ENCODE results near the gene TRIO. TPM values are rescaled to one million over a fixed set of nuclear protein-coding genes. Genes with fewer than 3 reads are reported as not detected.

TRIO gene
- total and polyA plus RNA-seq, 2 of the 8 experiments (the other 6 are each of a cell fraction or from before 2014, with no cell fraction given), result 35.1 to 69.1 TPM

GRCh38 chr5:14166437-14166836 is 23.3 kb downstream of the TRIO start:
- peaks cover 0 to 14% (median 7%) of the 10 kb centered on the region in 4 experiments; a peak in 6 of 7 replicates for H3K4me1 ChIP-seq (replicated peaks in 1 of 4; ENCODE audit: control insufficient read depth in 3 of 4, insufficient read depth in 4 of 4, low read length in 3 of 4)
- no peak overlapping the region for H3K56ac ChIP-seq (replicated peaks; ENCODE audit: insufficient read length, low read depth, low read length)
- H3K18ac ChIP-seq (ENCODE audit: extremely low read depth, low read length), result no peak overlapping the region
- WGBS, 2 experiments (ENCODE audit: extremely low coverage in 1 of 2, insufficient coverage in 1 of 2, insufficient read length in 1 of 2, insufficient replicate concordance in 2 of 2, low coverage in 1 of 2, low lambda C conversion rate in 2 of 2, missing lambda C conversion rate in 1 of 2), result 86% methylated on average over 8 of the region's 8 CpGs; no CpG with 5 or more reads in 1 of the 2 experiments
- peaks cover 11 to 25% of the 10 kb centered on the region in 2 experiments for H4K20me1 ChIP-seq (replicated peaks in 1 of 2; ENCODE audit: control insufficient read depth in 1 of 2, insufficient read depth in 2 of 2, low read length in 2 of 2)
- H3K27ac ChIP-seq (ENCODE audit: low read depth, low read length), result no peak overlapping the region
- peaks cover 24 to 100% of the 10 kb centered on the region in 2 experiments for H3K79me2 ChIP-seq (ENCODE audit: control insufficient read depth in 1 of 2, insufficient read depth in 2 of 2, low read length in 2 of 2)
- H4K91ac ChIP-seq (replicated peaks; ENCODE audit: insufficient read length, low read length), result no peak overlapping the region
- TF ChIP-seq SIN3A (conservative IDR thresholded peaks at IDR 0.05 in 1 of 2, IDR thresholded peaks at IDR 0.05 in 1 of 2; ENCODE audit: low read depth in 1 of 2, low read length in 2 of 2), result no peak
- FAIRE-seq, result no peak
- H2BK20ac ChIP-seq (ENCODE audit: low read length), result no peak overlapping the region
- no peaks in the 10 kb centered on the region for H3K23me2 ChIP-seq (ENCODE audit: low read depth, low read length)
- H3K23ac ChIP-seq (ENCODE audit: insufficient read length), result no peak overlapping the region
- no peaks in the 10 kb centered on the region; a peak in 1 of 4 replicates for H3K9me3 ChIP-seq (ENCODE audit: insufficient read depth in 2 of 2, low read depth in 1 of 2, low read length in 1 of 2)
- no peak overlapping the region for H2BK12ac ChIP-seq (ENCODE audit: low read depth, low read length)
- no peaks in the 10 kb centered on the region for H3K36me3 ChIP-seq (ENCODE audit: control insufficient read depth in 2 of 4, insufficient read depth in 4 of 4, low read length in 3 of 4)
- no peak overlapping the region for H2BK5ac ChIP-seq (ENCODE audit: low read depth, low read length)
- H2AFZ ChIP-seq (ENCODE audit: low read length), result no peak overlapping the region
- no peak overlapping the region for H2BK15ac ChIP-seq (ENCODE audit: low read length)
- H4K5ac ChIP-seq (ENCODE audit: insufficient read length, low read depth, low read length), result no peak overlapping the region
- H2AK5ac ChIP-seq (ENCODE audit: low read depth, low read length), result no peak overlapping the region
- no peak for DNase-seq (ENCODE audit: low read depth in 1 of 2, low spot score in 2 of 2)
- peaks cover 13% of the 10 kb centered on the region for H3K79me1 ChIP-seq (ENCODE audit: low read depth, low read length)
- H2BK120ac ChIP-seq (replicated peaks; ENCODE audit: low read depth, low read length), result no peak overlapping the region
- no peak overlapping the region for H3K4ac ChIP-seq (replicated peaks; ENCODE audit: insufficient read length, low read depth, low read length)
- no peak overlapping the region for H3K9ac ChIP-seq (replicated peaks in 1 of 4; ENCODE audit: extremely low read depth in 1 of 4, low read depth in 3 of 4, low read length in 3 of 4)
- H3K4me3 ChIP-seq (ENCODE audit: extremely low read depth in 1 of 4, insufficient read depth in 2 of 4, low read depth in 3 of 4, low read length in 4 of 4), result no peak overlapping the region
- no peak overlapping the region for H3K4me2 ChIP-seq (ENCODE audit: insufficient read depth in 1 of 2, low read depth in 2 of 2, low read length in 2 of 2)
- H3K27me3 ChIP-seq (replicated peaks in 1 of 4; ENCODE audit: control insufficient read depth in 3 of 4, extremely low read depth in 1 of 4, insufficient read depth in 3 of 4, low read length in 3 of 4), result no peaks in the 10 kb centered on the region
- H4K8ac ChIP-seq (ENCODE audit: extremely low read depth, insufficient read depth, low read length), result no peak overlapping the region
- POLR2A ChIA-PET (ENCODE audit: partially characterized antibody), result no interaction called here
- no peak overlapping the region for H3K14ac ChIP-seq (ENCODE audit: insufficient read length)
- CTCF ChIA-PET (ENCODE audit: partially characterized antibody), result no interaction called here
